Measurements from ENCODE around the gene SLC4A5.

The SLC4A5 gene

GRCh38 chr2:74312913-74313312 is 30.3 kb downstream of the SLC4A5 start:
- FAIRE-seq: no peak

- no peak for FAIRE-seq
Observed at GRCh38 chr2:74307720-74308119, 35.5 kb downstream of the SLC4A5 start.

GRCh38 chr2:74304332-74305148 is 38.7 kb downstream of the SLC4A5 start:
- FAIRE-seq: no peak

- FAIRE-seq: no peak
Observed at GRCh38 chr2:74302865-74303264, 40.4 kb downstream of the SLC4A5 start.

- no peak for FAIRE-seq
Observed at GRCh38 chr2:74301262-74301661, 42.0 kb downstream of the SLC4A5 start.

- FAIRE-seq: no peak
Observed at GRCh38 chr2:74300506-74300905, 42.7 kb downstream of the SLC4A5 start.

GRCh38 chr2:74297950-74298349 is 45.3 kb downstream of the SLC4A5 start:
- FAIRE-seq: no peak

GRCh38 chr2:74297391-74297790 is 45.8 kb downstream of the SLC4A5 start:
- no peak for FAIRE-seq

- no peak for FAIRE-seq
Observed at GRCh38 chr2:74293191-74293991, 49.8 kb downstream of the SLC4A5 start.

GRCh38 chr2:74292751-74293150 is 50.5 kb downstream of the SLC4A5 start:
- no peak for FAIRE-seq

GRCh38 chr2:74291886-74292621 is 51.2 kb downstream of the SLC4A5 start:
- no peak for FAIRE-seq

- no peak for FAIRE-seq
Observed at GRCh38 chr2:74291218-74291544, 52.0 kb downstream of the SLC4A5 start.

GRCh38 chr2:74290466-74291217 is 52.6 kb downstream of the SLC4A5 start:
- FAIRE-seq: no peak

GRCh38 chr2:74290066-74290465 is 53.1 kb downstream of the SLC4A5 start:
- FAIRE-seq: no peak

GRCh38 chr2:74286725-74287124 is 56.5 kb downstream of the SLC4A5 start:
- FAIRE-seq: no peak

- no peak for FAIRE-seq
Observed at GRCh38 chr2:74281141-74281975, 61.9 kb downstream of the SLC4A5 start.

- no peak for FAIRE-seq
Observed at GRCh38 chr2:74278694-74279093, 64.5 kb downstream of the SLC4A5 start.

- FAIRE-seq: no peak
Observed at GRCh38 chr2:74278176-74278575, 65.0 kb downstream of the SLC4A5 start.

GRCh38 chr2:74275228-74275627 is 68.0 kb downstream of the SLC4A5 start:
- no peak for FAIRE-seq

- FAIRE-seq: no peak
Observed at GRCh38 chr2:74269667-74270066, 73.5 kb downstream of the SLC4A5 start.

- no peak for FAIRE-seq
Observed at GRCh38 chr2:74267068-74267467, 76.1 kb downstream of the SLC4A5 start.

GRCh38 chr2:74264281-74264680 is 78.9 kb downstream of the SLC4A5 start:
- FAIRE-seq: no peak
